Epithelial cell of esophagus (primary cell): Measurements from ENCODE around the gene RALGAPA1.
"Not testable (repeated sequence)": the region's sequence is repeated elsewhere in the genome, so short reads cannot be mapped to it uniquely, and the experiment has no call there.

Experiments used
- DNase-seq: peaks from one replicate; pipeline ENCODE4 v3.0.0; 2010; ENCODE audit warnings: low read depth
- H3K4me3 ChIP-seq: 2 replicates; pipeline ENCODE4 v1.5.1; 2011; ENCODE audit warnings: mild to moderate bottlenecking, low read length, control low read depth
- CTCF ChIP-seq: IDR thresholded peaks from 2 replicates; pipeline ENCODE4 v1.5.1; 2011; ENCODE audit warnings: low read depth, mild to moderate bottlenecking, low read length, control low read depth, inconsistent platforms; ENCODE audit not compliant: insufficient read depth; ENCODE audit errors: missing control alignments

RALGAPA1 gene

GRCh38 chr14:35849122-35849521 lies 40.0 kb upstream of the RALGAPA1 start:
- H3K4me3 ChIP-seq, result no peak overlapping the region
- DNase-seq, result no peak
- no peak for TF ChIP-seq CTCF

GRCh38 chr14:35847636-35848035 lies 38.5 kb upstream of the RALGAPA1 start:
- H3K4me3 ChIP-seq, result no peak overlapping the region
- DNase-seq, result no peak
- TF ChIP-seq CTCF, result no peak

GRCh38 chr14:35844494-35844893 lies 35.4 kb upstream of the RALGAPA1 start:
- H3K4me3 ChIP-seq, result no peak overlapping the region
- no peak for TF ChIP-seq CTCF
- DNase-seq, result no peak

- DNase-seq, H3K4me3 ChIP-seq: not testable (repeated sequence)
These were observed 33.1 kb upstream of the RALGAPA1 start for GRCh38 chr14:35842245-35842644.

GRCh38 chr14:35841704-35842103 lies 32.6 kb upstream of the RALGAPA1 start:
- DNase-seq, result not testable (repeated sequence)

GRCh38 chr14:35835208-35835982 lies 26.3 kb upstream of the RALGAPA1 start:
- H3K4me3 ChIP-seq, result no peak overlapping the region
- TF ChIP-seq CTCF, result no peak
- DNase-seq, result no peak

More at GRCh38 chr14:35841704-35842103, 32.6 kb upstream of the RALGAPA1 start:
- not testable (repeated sequence) for H3K4me3 ChIP-seq

GRCh38 chr14:35829449-35829848 lies 20.4 kb upstream of the RALGAPA1 start:
- H3K4me3 ChIP-seq, result no peak overlapping the region
- DNase-seq, result no peak
- TF ChIP-seq CTCF, result no peak

GRCh38 chr14:35827678-35828472 lies 18.8 kb upstream of the RALGAPA1 start:
- H3K4me3 ChIP-seq, result peak overlapping the region; percentile 95
- DNase-seq, result no peak
- no peak for TF ChIP-seq CTCF
